Body of pancreas (tissue), 4 donors: Measurements from ENCODE around the gene ANKS1B. TPM values are rescaled to one million over a fixed set of nuclear protein-coding genes. Genes with fewer than 3 reads are reported as not detected.

Experiments
- ATAC-seq: fragments of 150-250 bp; one replicate; pipeline ENCODE4 v1.9.1; 2016
- DNase-seq, 4 donors: peaks; one replicate each; pipeline ENCODE4 v3.0.0-alpha.2; 2019
- H3K27ac ChIP-seq, 4 donors: fragments of 200-600 bp; sonication (generic); 1 replicate in 3 of 4; 2 replicates in 1 of 4; pipeline versions ENCODE4 v1.5.1 to v1.6.1; 2016 to 2019; ENCODE audit warnings: mild to moderate bottlenecking in 1 of 4, mixed read lengths in 1 of 4, moderate library complexity in 1 of 4
- H3K27me3 ChIP-seq, 2 donors: fragments of 200-600 bp; sonication (generic); one replicate each; pipeline ENCODE4 v1.6.0; 2016; ENCODE audit warnings: mild to moderate bottlenecking in 1 of 2
- H3K36me3 ChIP-seq, 2 donors: fragments of 200-600 bp; sonication (generic); replicated peaks in 1 of 2; 2 replicates each; pipeline ENCODE4 v1.5.1; 2016; ENCODE audit warnings: low read depth in 2 of 2; ENCODE audit not compliant: insufficient read depth in 1 of 2
- H3K4me1 ChIP-seq: fragments of 200-600 bp; sonication (generic); one replicate; pipeline ENCODE4 v1.6.0; 2016
- H3K4me3 ChIP-seq, 2 donors: fragments of 200-600 bp; sonication (generic); 1 replicate in 1 of 2; 2 replicates in 1 of 2; pipeline ENCODE4 v1.5.1; 2016 to 2019
- H3K9me3 ChIP-seq, 3 donors: fragments of 200-600 bp; sonication (generic); 1 replicate in 2 of 3; 2 replicates in 1 of 3; pipeline ENCODE4 v1.5.1; 2016
- POLR2A ChIP-seq, 3 donors: fragments of 450-650 bp; IDR thresholded peaks; one replicate each; pipeline ENCODE4 v1.6.1; 2016; ENCODE audit warnings: antibody characterized with exemption in 3 of 3, mild to moderate bottlenecking in 2 of 3
- WGBS, 2 donors: methylation state at CpG; one replicate each; pipeline ENCODE4 v1.1.5; 2017; 5-methylcytosine and 5-hydroxymethylcytosine counted together
- intact Hi-C: fragments of 100-400 bp; cut with DNase I; formaldehyde crosslinking; loops from one replicate; pipeline ENCODE4 v1.15.1; 2023
- total RNA-seq, 2 donors: library from RNA; depleted of rRNA; stranded (reverse); fragments of >200 nt; gene quantifications; one replicate each; pipeline ENCODE4 v1.1.0, GENCODE V29; 2016
- TF ChIP-seq, protein P1 (sequence below), 7 experiments: fragments of 450-650 bp in 4 of 7; fragments of 200-600 bp in 3 of 7; sonication (generic) in 3 of 7; IDR thresholded peaks; one replicate each; pipeline ENCODE4 v1.5.1; 2016 to 2019; ENCODE audit warnings: antibody characterized with exemption in 7 of 7

The ANKS1B gene
- total RNA-seq, 2 donors from 2014 or later, result 2.1 to 10.2 TPM

DNA sequence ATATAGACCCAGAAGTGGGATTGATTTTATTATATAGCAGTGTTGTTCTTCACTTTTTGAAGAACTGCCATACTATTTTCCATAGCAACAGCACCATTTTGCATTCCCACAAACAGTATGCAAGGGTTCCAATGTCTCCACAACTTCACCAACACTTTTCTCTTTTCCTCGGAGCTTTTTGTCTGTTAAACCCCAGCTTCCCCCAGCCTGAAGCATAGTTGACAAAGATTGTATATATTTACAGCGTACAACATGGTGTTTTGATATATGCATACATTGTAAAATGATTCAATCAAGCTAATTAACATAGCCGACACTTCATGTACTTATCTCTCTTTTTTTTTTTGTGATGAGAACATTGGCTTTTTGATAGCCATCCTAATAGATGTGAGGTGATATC is 982.6 kb downstream of the ANKS1B start:
- no peak for DNase-seq
- Histone ChIP-seq H3K4me1 (peaks cover 15% of the 10 kb centered on the region), H3K27me3 (no peaks in the 10 kb centered on the region), H3K36me3 (no peaks in the 10 kb centered on the region), H3K9me3 (no peaks in the 10 kb centered on the region), H3K27ac (no peak overlapping the region), H3K4me3 (no peak overlapping the region)
- WGBS, 2 donors, result 79 to 88% methylated on average over 3 of the region's 3 CpGs
- no peak for ATAC-seq
- no peak for TF ChIP-seq POLR2A (IDR thresholded peaks at IDR 0.05)
- TF ChIP-seq, protein P1, sequence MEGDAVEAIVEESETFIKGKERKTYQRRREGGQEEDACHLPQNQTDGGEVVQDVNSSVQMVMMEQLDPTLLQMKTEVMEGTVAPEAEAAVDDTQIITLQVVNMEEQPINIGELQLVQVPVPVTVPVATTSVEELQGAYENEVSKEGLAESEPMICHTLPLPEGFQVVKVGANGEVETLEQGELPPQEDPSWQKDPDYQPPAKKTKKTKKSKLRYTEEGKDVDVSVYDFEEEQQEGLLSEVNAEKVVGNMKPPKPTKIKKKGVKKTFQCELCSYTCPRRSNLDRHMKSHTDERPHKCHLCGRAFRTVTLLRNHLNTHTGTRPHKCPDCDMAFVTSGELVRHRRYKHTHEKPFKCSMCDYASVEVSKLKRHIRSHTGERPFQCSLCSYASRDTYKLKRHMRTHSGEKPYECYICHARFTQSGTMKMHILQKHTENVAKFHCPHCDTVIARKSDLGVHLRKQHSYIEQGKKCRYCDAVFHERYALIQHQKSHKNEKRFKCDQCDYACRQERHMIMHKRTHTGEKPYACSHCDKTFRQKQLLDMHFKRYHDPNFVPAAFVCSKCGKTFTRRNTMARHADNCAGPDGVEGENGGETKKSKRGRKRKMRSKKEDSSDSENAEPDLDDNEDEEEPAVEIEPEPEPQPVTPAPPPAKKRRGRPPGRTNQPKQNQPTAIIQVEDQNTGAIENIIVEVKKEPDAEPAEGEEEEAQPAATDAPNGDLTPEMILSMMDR (IDR thresholded peaks at IDR 0.05), result no peak
- intact Hi-C loops, result loop anchor here (5.0 kb wide), 1 partner anchor 285 kb away; no protein-coding TSS in a partner anchor

DNA sequence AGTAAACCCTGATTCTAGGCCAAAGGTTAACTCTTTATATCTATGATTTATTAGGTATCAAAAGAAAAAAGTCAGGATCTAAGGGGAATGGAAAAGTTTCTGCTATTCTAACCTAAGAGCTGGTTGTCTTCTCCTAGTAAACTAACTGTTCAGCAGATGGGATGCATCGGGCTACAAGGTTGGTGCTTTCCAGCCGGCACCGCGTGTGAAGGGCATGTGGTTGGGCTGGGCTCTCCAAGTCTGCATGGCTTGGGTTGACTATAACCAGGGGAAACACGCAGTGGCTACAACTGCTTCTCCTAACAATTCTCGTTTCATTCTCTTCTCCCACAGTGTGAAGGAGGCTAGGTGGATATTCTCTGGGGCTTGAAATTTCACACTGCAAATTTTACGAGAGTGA is 985.2 kb downstream of the ANKS1B start:
- intact Hi-C loops, result no loop called here
- no peak for ATAC-seq

DNA sequence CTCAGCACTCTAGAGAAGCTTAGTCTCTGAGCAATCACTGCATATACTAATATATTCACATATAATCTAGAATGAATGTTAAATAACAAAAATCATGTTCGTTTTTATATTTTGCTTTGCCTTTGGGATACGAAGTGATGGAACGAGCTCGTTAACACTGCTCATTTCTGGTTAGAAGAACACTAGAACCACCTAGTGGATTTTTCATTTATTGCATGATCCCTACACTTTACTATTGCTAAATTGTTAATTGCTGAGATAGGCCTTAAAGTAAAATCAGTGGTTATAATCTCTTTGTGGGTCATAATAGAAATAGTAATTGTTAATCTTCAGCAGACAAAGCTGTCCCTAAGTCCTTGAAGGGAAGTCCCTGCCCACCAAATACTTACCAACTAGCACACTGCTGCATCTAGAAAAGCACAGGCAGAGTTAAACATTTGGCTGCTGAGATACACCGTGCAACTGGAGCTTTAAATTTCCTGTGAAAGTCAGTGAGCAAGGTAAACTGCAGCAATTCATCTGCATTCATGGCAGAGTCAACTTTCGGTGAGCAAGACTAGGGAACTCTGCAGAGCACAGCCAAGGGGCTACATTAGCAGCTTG is 985.9 kb downstream of the ANKS1B start:
- H3K4me3 ChIP-seq, result no peak overlapping the region
- intact Hi-C loops, result no loop called here
- 15% methylated on average over 5 to 6 of the region's 6 CpGs for WGBS, 2 donors
- H3K36me3 ChIP-seq, result no peaks in the 10 kb centered on the region
- H3K27me3 ChIP-seq, result no peaks in the 10 kb centered on the region
- H3K4me1 ChIP-seq, result peaks cover 15% of the 10 kb centered on the region
- DNase-seq, result peak in 1 of 4 donors; percentile 8
- ATAC-seq, result peak; percentile 87
- H3K27ac ChIP-seq, result no peak overlapping the region
- TF ChIP-seq, protein P1 (IDR thresholded peaks at IDR 0.05), result peak; percentile 41 to 89 (median 86)
- no peak for TF ChIP-seq POLR2A (IDR thresholded peaks at IDR 0.05)
- H3K9me3 ChIP-seq, result no peaks in the 10 kb centered on the region

More for the DNA sequence above, 985.2 kb downstream of the ANKS1B start:
- DNase-seq, result no peak
- H3K4me1 ChIP-seq, result peaks cover 15% of the 10 kb centered on the region
- H3K4me3 ChIP-seq, result no peak overlapping the region
- H3K27me3 ChIP-seq, result no peaks in the 10 kb centered on the region
- H3K27ac ChIP-seq, result no peak overlapping the region
- H3K36me3 ChIP-seq, result no peaks in the 10 kb centered on the region
- no peaks in the 10 kb centered on the region for H3K9me3 ChIP-seq
- WGBS, 2 donors, result 55 to 82% methylated on average over 7 of the region's 7 CpGs
- no peak for TF ChIP-seq POLR2A (IDR thresholded peaks at IDR 0.05)
- TF ChIP-seq, protein P1 (IDR thresholded peaks at IDR 0.05), result no peak

DNA sequence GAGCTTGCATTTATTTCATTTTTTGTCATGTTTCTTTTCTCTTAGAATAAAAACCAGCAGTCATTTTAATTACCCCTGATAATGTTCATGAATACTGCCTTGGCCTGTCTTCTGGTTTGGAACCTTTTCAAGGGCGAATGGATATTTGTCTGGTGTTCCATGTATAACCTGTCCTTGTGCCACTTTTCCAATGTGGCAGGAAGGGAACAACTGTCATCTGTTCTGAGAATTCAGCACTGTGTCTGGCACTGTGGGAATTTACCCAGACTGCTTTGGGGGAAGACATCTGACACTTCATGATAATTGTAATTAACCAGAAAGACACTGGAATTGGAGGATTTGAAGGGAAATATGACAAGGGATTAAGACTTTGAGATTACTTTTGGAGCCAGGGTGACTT is 986.8 kb downstream of the ANKS1B start:
- Histone ChIP-seq H3K4me1 (peaks cover 15% of the 10 kb centered on the region), H3K36me3 (no peaks in the 10 kb centered on the region), H3K4me3 (no peak overlapping the region), H3K27ac (peak overlapping the region in 3 of 4 donors; percentile 4 to 36 (median 7)), H3K27me3 (no peaks in the 10 kb centered on the region), H3K9me3 (no peaks in the 10 kb centered on the region)
- 10 to 26% methylated on average over 1 of the region's 1 CpG for WGBS, 2 donors
- intact Hi-C loops, result no loop called here
- ATAC-seq (peak; percentile 82), DNase-seq (peak; percentile 23 to 40 (median 34))
- TF ChIP-seq, protein P1 (IDR thresholded peaks at IDR 0.05), result no peak
- TF ChIP-seq POLR2A (IDR thresholded peaks at IDR 0.05), result no peak

DNA sequence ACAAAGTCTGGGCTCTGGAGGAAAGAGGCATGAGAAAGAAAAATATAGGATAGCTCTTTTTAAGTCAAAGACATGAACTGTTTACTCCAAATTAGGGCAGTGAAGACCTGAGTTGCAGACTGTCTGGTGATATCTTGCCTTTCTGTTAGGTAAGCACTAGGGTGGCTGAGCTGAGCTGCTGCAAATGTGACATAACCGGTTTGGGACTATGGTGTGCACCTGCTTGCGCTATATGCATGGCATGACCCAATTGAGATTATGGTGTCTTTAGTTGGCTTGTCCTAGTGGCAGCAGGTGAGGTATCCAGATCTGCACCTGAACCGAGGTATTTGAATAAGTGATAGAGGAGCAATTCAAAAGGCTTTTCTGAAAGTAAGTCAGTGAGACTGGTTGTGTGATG is 994.1 kb downstream of the ANKS1B start:
- no peak for ATAC-seq
- WGBS, 2 donors, result 35 to 49% methylated on average over 3 of the region's 3 CpGs

More for the DNA sequence above, 994.1 kb downstream of the ANKS1B start:
- no peaks in the 10 kb centered on the region for H3K36me3 ChIP-seq
- H3K4me3 ChIP-seq, result no peak overlapping the region
- H3K27ac ChIP-seq, result no peak overlapping the region
- TF ChIP-seq POLR2A (IDR thresholded peaks at IDR 0.05), result no peak
- TF ChIP-seq, protein P1 (IDR thresholded peaks at IDR 0.05), result no peak
- intact Hi-C loops, result no loop called here
- H3K4me1 ChIP-seq, result no peaks in the 10 kb centered on the region
- H3K9me3 ChIP-seq, result no peaks in the 10 kb centered on the region
- no peaks in the 10 kb centered on the region for H3K27me3 ChIP-seq
- peak in 1 of 4 donors; percentile 30 for DNase-seq
